HepG2 (cell line): ENCODE results near the gene HTR4. TPM values are rescaled to one million over a fixed set of nuclear protein-coding genes. Genes with fewer than 3 reads are reported as not detected.

Source experiments
- PRDM4 ChIP-seq: sonication (generic); formaldehyde crosslinking; IDR thresholded peaks from 2 replicates; pipeline ENCODE4 v1.9.0; 2021; ENCODE audit warnings: missing genetic modification reagents, borderline replicate concordance
- ZBTB40 ChIP-seq, 2 experiments: fragments of 450-650 bp in 1 of 2; sonication (generic) in 1 of 2; formaldehyde crosslinking in 1 of 2; IDR thresholded peaks; 2 replicates each; pipeline versions ENCODE4 v1.6.1 to v1.8.0; 2016 to 2022; ENCODE audit warnings: antibody characterized with exemption in 1 of 2, mild to moderate bottlenecking in 1 of 2, missing genetic modification reagents in 1 of 2
- ZNF256 ChIP-seq: sonication (generic); formaldehyde crosslinking; conservative IDR thresholded peaks from 2 replicates; pipeline ENCODE4 v1.4.0; 2020; ENCODE audit warnings: missing genetic modification reagents
- ZNF337 ChIP-seq: sonication (generic); formaldehyde crosslinking; IDR thresholded peaks from 2 replicates; pipeline ENCODE4 v1.5.1; 2020; ENCODE audit warnings: missing genetic modification reagents, low read depth, mild to moderate bottlenecking, borderline replicate concordance
- ZUFSP ChIP-seq: sonication (generic); formaldehyde crosslinking; IDR thresholded peaks from 2 replicates; pipeline ENCODE4 v1.9.0; 2021; ENCODE audit warnings: missing genetic modification reagents, mild to moderate bottlenecking, borderline replicate concordance
- polyA plus RNA-seq, 8 experiments: library from polyadenylated mRNA; depleted of rRNA in 3 of 8; stranded (reverse) in 7 of 8; unstranded in 1 of 8; fragments of >200 nt; fragmentation: Illumina TruSeq in 4 of 8; extraction: Trizol in 4 of 8; gene quantifications; 2 replicates each; pipeline versions ENCODE4 v1.2.1 to v1.2.3, GENCODE V29; 2011 to 2016; ENCODE audit warnings: low read depth in 4 of 8, missing spikeins in 1 of 8, mixed read lengths in 1 of 8; ENCODE audit not compliant: insufficient read depth in 1 of 8
- total RNA-seq, 5 experiments: library from RNA; depleted of rRNA; stranded (reverse); fragments of >200 nt; fragmentation: Illumina TruSeq; extraction: Trizol; gene quantifications; 2 replicates each; pipeline ENCODE4 v1.2.3, GENCODE V29; 2016; ENCODE audit warnings: low read depth in 1 of 5

The HTR4 gene
- total and polyA plus RNA-seq, 2 of the 13 experiments (the other 11 are each of a cell fraction or from before 2014, with no cell fraction given): not detected

GRCh38 chr5:148438933-148439332, 215.4 kb downstream of the HTR4 start (continued):
- TF ChIP-seq ZBTB40 (IDR thresholded peaks at IDR 0.05) (no peak), ZBTB40 (CRISPR knock-in tag; IDR thresholded peaks at IDR 0.05) (no peak), ZNF256 (CRISPR knock-in tag) (no peak), ZNF337 (no peak), ZUFSP (CRISPR knock-in tag) (no peak), PRDM4 (CRISPR knock-in tag) (no peak)
